SW 1271 (cell line): ENCODE data around the gene FBLN2.
"Not testable (repeated sequence)": the region's sequence is repeated elsewhere in the genome, so short reads cannot be mapped to it uniquely, and the experiment has no call there.

Experiments used
- DNase-seq, 2 experiments: peaks; one replicate each; lab custom pipeline; 2025; lab: John Stamatoyannopoulos, UW

The FBLN2 gene

GRCh38 chr3:13548696-13549622, at the start of gene FBLN2:
Gene FBLN2 (plus strand): TSS chr3:13549125. CDS start chr3:13570356, 21,231 bp downstream.
- peak in 1 of 2 experiments; percentile 39 for DNase-seq

GRCh38 chr3:13499246-13499645, 49.7 kb upstream of the FBLN2 start:
- not testable (repeated sequence) for DNase-seq

- DNase-seq, result no peak
Measured at GRCh38 chr3:13500133-13500885, 48.6 kb upstream of the FBLN2 start.

- no peak for DNase-seq
Measured at GRCh38 chr3:13501056-13501455, 47.9 kb upstream of the FBLN2 start.

GRCh38 chr3:13501521-13501920, 47.4 kb upstream of the FBLN2 start:
- no peak for DNase-seq

- no peak for DNase-seq
Measured at GRCh38 chr3:13501958-13502790, 46.8 kb upstream of the FBLN2 start.

- no peak for DNase-seq
Measured at GRCh38 chr3:13502791-13503060, 46.2 kb upstream of the FBLN2 start.

GRCh38 chr3:13504161-13504831, 44.6 kb upstream of the FBLN2 start:
- no peak for DNase-seq

GRCh38 chr3:13505147-13506130, 43.5 kb upstream of the FBLN2 start:
- no peak for DNase-seq

GRCh38 chr3:13506239-13506638, 42.7 kb upstream of the FBLN2 start:
- no peak for DNase-seq

GRCh38 chr3:13506680-13507079, 42.2 kb upstream of the FBLN2 start:
- DNase-seq, result no peak

- no peak for DNase-seq
Measured at GRCh38 chr3:13507247-13507569, 41.7 kb upstream of the FBLN2 start.

- no peak for DNase-seq
Measured at GRCh38 chr3:13507570-13508339, 41.2 kb upstream of the FBLN2 start.

GRCh38 chr3:13508496-13508895, 40.4 kb upstream of the FBLN2 start:
- DNase-seq, result no peak

- no peak for DNase-seq
Measured at GRCh38 chr3:13509059-13509815, 39.7 kb upstream of the FBLN2 start.

- DNase-seq, result no peak
Measured at GRCh38 chr3:13509816-13510192, 39.1 kb upstream of the FBLN2 start.

GRCh38 chr3:13512451-13512850, 36.5 kb upstream of the FBLN2 start:
- no peak for DNase-seq

GRCh38 chr3:13513051-13513912, 35.6 kb upstream of the FBLN2 start:
- no peak for DNase-seq
